Astrocyte of the spinal cord (primary cell): ENCODE data around the gene PTPRD.

Source experiments
- DNase-seq: peaks from one replicate; pipeline ENCODE4 v3.0.0; 2011; ENCODE audit warnings: low read depth, low spot score
- H3K4me3 ChIP-seq: 2 replicates; pipeline ENCODE4 v1.5.1; 2011; ENCODE audit warnings: low read depth, mild to moderate bottlenecking, low read length, moderate library complexity
- CTCF ChIP-seq: IDR thresholded peaks from 2 replicates; pipeline ENCODE4 v1.5.1; 2012; ENCODE audit warnings: low read depth, mild to moderate bottlenecking, low read length, inconsistent platforms
- in situ Hi-C: cut with HindIII; loops from 2 replicates; pipeline ENCODE4 v1.10.0; 2017; ENCODE audit warnings: low sequenced_read_pairs

PTPRD gene

DNA sequence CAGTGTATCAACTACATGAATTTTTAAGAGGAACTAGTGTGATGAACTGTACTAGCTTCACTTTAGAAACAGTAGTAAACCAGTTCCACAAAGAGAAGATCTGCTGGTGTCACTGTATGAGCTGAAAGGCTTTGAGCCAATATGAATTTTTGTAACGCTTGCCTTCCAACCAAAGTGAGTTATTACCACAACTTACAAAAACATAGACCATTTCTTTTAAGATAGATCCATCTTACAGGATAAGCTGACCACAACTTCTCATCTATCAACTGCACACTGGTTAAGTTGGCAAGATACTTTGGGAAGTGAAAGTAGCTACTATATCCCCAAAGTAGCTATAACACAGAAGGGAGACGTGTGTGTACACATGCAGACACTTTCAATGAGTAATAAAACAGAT lies 1963.6 kb downstream of the PTPRD start:
- in situ Hi-C loops: no loop called here
- peak; percentile 37 for DNase-seq
- no peak for TF ChIP-seq CTCF
- H3K4me3 ChIP-seq: no peak overlapping the region

DNA sequence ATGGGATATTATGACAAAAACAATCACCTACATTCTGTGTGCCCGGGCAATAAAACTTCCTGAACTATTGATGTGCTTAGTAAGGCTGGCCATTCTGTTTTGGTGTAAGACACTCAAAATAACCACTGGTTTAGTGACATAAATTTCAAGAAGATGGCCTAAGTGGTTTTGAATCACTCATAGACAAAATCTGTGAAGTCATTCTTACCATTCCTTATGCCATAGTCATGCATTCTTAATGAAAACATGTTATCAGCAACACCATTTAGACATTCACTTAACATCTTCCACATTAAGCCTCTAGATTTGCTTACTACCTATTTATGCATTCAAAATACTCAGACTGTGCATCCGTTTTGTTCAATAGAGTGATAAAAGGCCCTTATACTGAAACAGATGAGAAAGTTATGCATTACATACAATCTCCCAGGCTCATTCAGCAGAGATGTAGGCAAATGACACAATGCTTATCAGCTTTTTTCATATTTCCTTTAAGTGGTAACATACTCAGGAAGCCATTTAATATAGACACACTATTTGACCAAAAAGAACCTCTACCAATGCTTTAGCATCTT lies 1964.4 kb downstream of the PTPRD start:
- DNase-seq: peak; percentile 18
- TF ChIP-seq CTCF: no peak
- no peak overlapping the region for H3K4me3 ChIP-seq
- in situ Hi-C loops: no loop called here

- no peak for DNase-seq
- in situ Hi-C loops: no loop called here
Measured at GRCh38 chr9:8647824-8648223, 1965.0 kb downstream of the PTPRD start.

DNA sequence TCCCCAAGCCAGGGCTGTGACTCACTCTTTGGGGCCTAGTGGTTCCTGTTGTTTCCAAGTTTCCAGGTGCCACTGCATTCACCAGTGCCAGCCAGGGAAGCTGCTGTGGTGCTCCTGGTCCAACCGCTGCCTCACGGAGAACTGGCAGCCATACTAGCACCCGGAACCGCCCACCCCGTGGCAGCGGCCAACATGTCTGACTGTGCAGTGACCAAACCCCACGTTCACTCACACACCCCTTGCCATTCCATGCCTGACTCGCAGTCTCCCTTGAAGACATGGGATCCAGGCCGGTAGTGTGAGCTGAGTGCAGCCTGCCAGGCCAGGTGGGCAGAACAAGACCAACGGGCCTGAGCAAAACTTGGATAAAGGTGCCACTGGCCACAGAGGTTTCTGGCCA lies 1968.2 kb downstream of the PTPRD start:
- no peak overlapping the region for H3K4me3 ChIP-seq
- DNase-seq: no peak
- TF ChIP-seq CTCF: no peak
- in situ Hi-C loops: no loop called here

More at GRCh38 chr9:8647824-8648223, 1965.0 kb downstream of the PTPRD start:
- no peak for TF ChIP-seq CTCF
- H3K4me3 ChIP-seq: no peak overlapping the region

GRCh38 chr9:8643896-8644295 lies 1968.9 kb downstream of the PTPRD start:
- no peak overlapping the region for H3K4me3 ChIP-seq
- no peak for TF ChIP-seq CTCF
- in situ Hi-C loops: no loop called here

GRCh38 chr9:8643464-8643863 lies 1969.3 kb downstream of the PTPRD start:
- in situ Hi-C loops: no loop called here
- no peak overlapping the region for H3K4me3 ChIP-seq
- no peak for TF ChIP-seq CTCF
- no peak for DNase-seq

More at GRCh38 chr9:8643896-8644295, 1968.9 kb downstream of the PTPRD start:
- DNase-seq: no peak
